GM18517 (cell line): ENCODE measurements around the gene MTG2.

Source experiments
- ATAC-seq: cut with Tn5 transposase; IDR thresholded peaks from one replicate; pipeline ENCODE4 v1.9.1; 2021; ENCODE audit warnings: mild to moderate bottlenecking, moderate library complexity; ENCODE audit not compliant: unreplicated experiment

MTG2 gene

GRCh38 chr20:62219101-62219991, 36.5 kb downstream of the MTG2 start:
- ATAC-seq, result no peak

GRCh38 chr20:62219992-62220665, 37.3 kb downstream of the MTG2 start, which contains the start of gene HRH3:
TSS of gene HRH3 (minus strand) at chr20:62220278. CDS start at chr20:62219970, 308 bp downstream.
- ATAC-seq, result no peak

- ATAC-seq, result no peak
These were observed 38.1 kb downstream of the MTG2 start for GRCh38 chr20:62220666-62221568.

- ATAC-seq, result no peak
These were observed 39.5 kb downstream of the MTG2 start for GRCh38 chr20:62222266-62222850.

GRCh38 chr20:62222972-62223371, 40.1 kb downstream of the MTG2 start:
- no peak for ATAC-seq

GRCh38 chr20:62223571-62223970, 40.7 kb downstream of the MTG2 start:
- no peak for ATAC-seq

- ATAC-seq, result no peak
These were observed 41.5 kb downstream of the MTG2 start for GRCh38 chr20:62224113-62224855.

GRCh38 chr20:62225026-62225425, 42.2 kb downstream of the MTG2 start:
- ATAC-seq, result no peak

- ATAC-seq, result no peak
These were observed 43.2 kb downstream of the MTG2 start for GRCh38 chr20:62225820-62226635.

GRCh38 chr20:62226707-62227590, 44.1 kb downstream of the MTG2 start:
- ATAC-seq, result no peak

- no peak for ATAC-seq
These were observed 44.8 kb downstream of the MTG2 start for GRCh38 chr20:62227591-62227976.

GRCh38 chr20:62227977-62228958, 45.4 kb downstream of the MTG2 start:
- no peak for ATAC-seq

GRCh38 chr20:62228982-62229545, 46.2 kb downstream of the MTG2 start:
- ATAC-seq, result no peak

- ATAC-seq, result no peak
These were observed 46.8 kb downstream of the MTG2 start for GRCh38 chr20:62229667-62230066.

GRCh38 chr20:62230276-62230675, 47.4 kb downstream of the MTG2 start:
- no peak for ATAC-seq

GRCh38 chr20:62230696-62231095, 47.9 kb downstream of the MTG2 start:
- ATAC-seq, result no peak

GRCh38 chr20:62231292-62231691, 48.5 kb downstream of the MTG2 start:
- no peak for ATAC-seq
